ENCODE results near the gene CEBPG.

DNA sequence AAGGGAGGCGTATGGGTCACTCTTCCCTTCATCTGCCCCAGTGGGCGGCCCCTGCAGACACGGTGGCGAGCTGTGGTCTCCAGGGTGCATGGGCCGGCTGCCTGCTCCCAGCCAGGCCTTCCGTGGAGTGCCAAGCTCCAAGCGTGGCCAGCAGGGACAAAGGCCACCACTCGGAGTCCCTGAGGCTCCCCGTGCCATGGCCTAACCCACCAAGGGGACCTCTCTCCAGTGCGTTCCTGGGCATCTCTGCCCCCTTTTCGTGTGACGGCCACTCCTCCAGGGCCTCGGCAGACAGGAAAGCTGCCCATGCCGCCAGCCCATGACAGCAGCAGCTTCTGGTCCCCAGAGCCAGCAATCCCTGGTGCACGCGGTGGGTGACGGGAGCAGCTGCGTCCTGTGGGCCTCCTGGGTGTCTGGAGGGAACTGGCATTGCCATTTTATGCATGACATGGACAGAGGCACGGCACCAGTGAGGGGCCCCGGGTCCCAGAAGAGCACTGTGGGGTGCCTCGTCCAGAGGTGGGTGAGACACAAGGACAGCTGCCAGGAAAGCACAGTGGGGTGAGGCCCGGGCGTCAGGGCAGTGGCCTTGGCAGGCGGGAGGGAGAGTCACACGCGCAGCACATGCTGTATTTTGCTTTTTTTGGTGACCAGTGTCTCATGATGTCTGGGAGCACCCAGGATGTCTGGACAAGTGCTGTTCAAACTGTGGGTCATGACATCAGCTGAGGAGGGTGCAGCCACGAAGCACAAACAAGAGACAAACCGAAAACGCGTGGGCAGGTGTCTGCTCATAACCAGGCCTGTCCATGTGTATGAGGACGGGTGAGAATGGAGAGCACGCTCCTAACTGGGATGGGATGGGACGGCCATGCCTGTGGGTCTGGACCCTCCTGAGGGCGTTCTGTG, 32.3 kb downstream of the CEBPG start:
- no peak for TF ChIP-seq CTCF (conservative IDR thresholded peaks at IDR 0.05; ENCODE audit: low read depth, low read length)
- no peak for TF ChIP-seq EZH2 (IDR thresholded peaks at IDR 0.05; ENCODE audit: borderline replicate concordance, low read depth, low read length, poor library complexity, severe bottlenecking)
